K562 (cell line): Measurements from ENCODE around the gene ZNF516. TPM values are rescaled to one million over a fixed set of nuclear protein-coding genes. Genes with fewer than 3 reads are reported as not detected.
A peak's percentile ranks its signal among the peaks of the same experiment; 100 is the strongest.

Experiments
- BACH1 ChIP-seq: fragments of 200-800 bp; sonication (Bioruptor generic); IDR thresholded peaks from 2 replicates; pipeline ENCODE4 v1.6.1; 2016; ENCODE audit warnings: missing genetic modification characterization, missing compliant biosample characterization
- NBN ChIP-seq: fragments of 450-650 bp; IDR thresholded peaks from 2 replicates; pipeline ENCODE4 v1.6.1; 2016; ENCODE audit warnings: low read depth, mild to moderate bottlenecking
- RBM22 ChIP-seq: fragments of 200-400 bp; formaldehyde crosslinking; IDR thresholded peaks from 2 replicates; pipeline ENCODE4 v1.6.1; 2018; ENCODE audit warnings: low read length, low read depth; ENCODE audit not compliant: poor library complexity, severe bottlenecking
- RUNX1 ChIP-seq: sonication (generic); IDR thresholded peaks from 2 replicates; pipeline ENCODE4 v1.6.1; 2016; ENCODE audit warnings: antibody characterized with exemption, low read depth
- SNIP1 ChIP-seq: fragments of 450-650 bp; IDR thresholded peaks from 2 replicates; pipeline ENCODE4 v1.7.1; 2017; ENCODE audit warnings: low read depth, mild to moderate bottlenecking
- SP1 ChIP-seq: sonication (generic); formaldehyde crosslinking; IDR thresholded peaks from 2 replicates; pipeline ENCODE4 v1.8.1; 2022; ENCODE audit warnings: mild to moderate bottlenecking, missing genetic modification reagents
- SP2 ChIP-seq: IDR thresholded peaks from 2 replicates; pipeline ENCODE4 v1.6.1; 2011; ENCODE audit warnings: mild to moderate bottlenecking, low read depth, low read length, moderate library complexity; ENCODE audit not compliant: poor library complexity, severe bottlenecking; ENCODE audit errors: extremely low read depth
- polyA plus RNA-seq, 8 experiments: library from polyadenylated mRNA; depleted of rRNA in 4 of 8; stranded (reverse) in 5 of 8; unstranded in 3 of 8; fragments of >200 nt; fragmentation: Nextera tagmentation in 2 of 8; fragmentation: Illumina TruSeq in 1 of 8; extraction: Ambion mirVana in 2 of 8; extraction: Trizol in 1 of 8; gene quantifications; 2 replicates each; pipeline versions ENCODE4 v1.2.1 to v1.2.3, GENCODE V29; 2011 to 2014; ENCODE audit warnings: inconsistent platforms in 1 of 8, missing spikeins in 1 of 8
- total RNA-seq, 7 experiments: library from RNA; depleted of rRNA in 6 of 7; stranded (reverse); fragments of >200 nt in 6 of 7; fragmentation: Illumina TruSeq in 2 of 7; extraction: Trizol in 2 of 7; gene quantifications; 2 replicates each; pipeline versions ENCODE4 v1.2.1 to v1.2.3, GENCODE V29; 2011 to 2021; ENCODE audit warnings: low replicate concordance in 1 of 7
- TF ChIP-seq, protein P1 (sequence below): sonication (generic); formaldehyde crosslinking; IDR thresholded peaks from 2 replicates; pipeline ENCODE4 v1.8.1; 2023; ENCODE audit warnings: mild to moderate bottlenecking, missing genetic modification reagents, moderate library complexity
- TF ChIP-seq, protein P2 (sequence below), 2 experiments: fragments of 450-650 bp; IDR thresholded peaks; 2 replicates each; pipeline ENCODE4 v1.6.1; 2016; ENCODE audit warnings: mild to moderate bottlenecking in 2 of 2, borderline replicate concordance in 1 of 2, low read depth in 1 of 2, moderate library complexity in 1 of 2
- TF ChIP-seq, protein P3 (sequence below): sonication (generic); formaldehyde crosslinking; IDR thresholded peaks from 2 replicates; pipeline ENCODE4 v1.8.1; 2023; ENCODE audit warnings: missing genetic modification reagents, mild to moderate bottlenecking, borderline replicate concordance
- TF ChIP-seq, protein P4 (sequence below): fragments of 250-450 bp; sonication (Bioruptor Pico); IDR thresholded peaks from 2 replicates; pipeline ENCODE4 v1.4.0; 2020; ENCODE audit warnings: mild to moderate bottlenecking

ZNF516 gene
- total and polyA plus RNA-seq, 9 of the 15 experiments (the other 6 are each of a cell fraction or from before 2014, with no cell fraction given) = 0.04 to 0.20 (median 0.08) TPM; not detected in 3

DNA sequence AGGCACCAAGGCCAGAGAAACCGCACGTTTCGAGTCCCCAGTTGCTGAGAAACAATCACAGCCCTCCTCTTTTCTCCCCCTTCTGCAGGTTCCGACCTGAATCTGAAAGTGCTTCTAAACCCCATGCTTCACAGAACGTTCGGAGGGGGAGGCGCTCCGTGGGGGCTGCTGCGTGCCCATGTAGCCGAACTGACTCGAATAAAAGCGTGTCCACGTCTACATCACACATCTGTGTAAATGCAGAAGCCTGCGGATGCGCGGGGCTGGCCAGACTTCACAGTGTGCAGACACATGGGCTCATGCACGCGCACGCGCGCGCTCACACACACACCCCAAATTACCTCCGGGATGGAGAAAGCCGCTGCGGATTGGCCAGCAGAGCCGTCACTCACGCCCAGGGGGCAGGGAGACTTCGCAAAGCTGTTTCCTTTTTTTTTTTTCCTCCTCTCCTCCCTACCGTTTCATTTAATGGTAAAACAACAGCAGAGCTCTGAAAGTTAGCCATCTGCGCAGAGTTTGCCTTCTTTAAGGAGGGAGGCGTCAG, 2.3 kb downstream of the ZNF516 start (continued):
- no peak for TF ChIP-seq NBN
- TF ChIP-seq RBM22 = no peak
- TF ChIP-seq SP1 = no peak
- TF ChIP-seq RUNX1 = no peak
- TF ChIP-seq SNIP1 = no peak
- TF ChIP-seq, protein P1, sequence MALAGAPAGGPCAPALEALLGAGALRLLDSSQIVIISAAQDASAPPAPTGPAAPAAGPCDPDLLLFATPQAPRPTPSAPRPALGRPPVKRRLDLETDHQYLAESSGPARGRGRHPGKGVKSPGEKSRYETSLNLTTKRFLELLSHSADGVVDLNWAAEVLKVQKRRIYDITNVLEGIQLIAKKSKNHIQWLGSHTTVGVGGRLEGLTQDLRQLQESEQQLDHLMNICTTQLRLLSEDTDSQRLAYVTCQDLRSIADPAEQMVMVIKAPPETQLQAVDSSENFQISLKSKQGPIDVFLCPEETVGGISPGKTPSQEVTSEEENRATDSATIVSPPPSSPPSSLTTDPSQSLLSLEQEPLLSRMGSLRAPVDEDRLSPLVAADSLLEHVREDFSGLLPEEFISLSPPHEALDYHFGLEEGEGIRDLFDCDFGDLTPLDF = no peak
- no peak for TF ChIP-seq BACH1
- TF ChIP-seq, protein P2, sequence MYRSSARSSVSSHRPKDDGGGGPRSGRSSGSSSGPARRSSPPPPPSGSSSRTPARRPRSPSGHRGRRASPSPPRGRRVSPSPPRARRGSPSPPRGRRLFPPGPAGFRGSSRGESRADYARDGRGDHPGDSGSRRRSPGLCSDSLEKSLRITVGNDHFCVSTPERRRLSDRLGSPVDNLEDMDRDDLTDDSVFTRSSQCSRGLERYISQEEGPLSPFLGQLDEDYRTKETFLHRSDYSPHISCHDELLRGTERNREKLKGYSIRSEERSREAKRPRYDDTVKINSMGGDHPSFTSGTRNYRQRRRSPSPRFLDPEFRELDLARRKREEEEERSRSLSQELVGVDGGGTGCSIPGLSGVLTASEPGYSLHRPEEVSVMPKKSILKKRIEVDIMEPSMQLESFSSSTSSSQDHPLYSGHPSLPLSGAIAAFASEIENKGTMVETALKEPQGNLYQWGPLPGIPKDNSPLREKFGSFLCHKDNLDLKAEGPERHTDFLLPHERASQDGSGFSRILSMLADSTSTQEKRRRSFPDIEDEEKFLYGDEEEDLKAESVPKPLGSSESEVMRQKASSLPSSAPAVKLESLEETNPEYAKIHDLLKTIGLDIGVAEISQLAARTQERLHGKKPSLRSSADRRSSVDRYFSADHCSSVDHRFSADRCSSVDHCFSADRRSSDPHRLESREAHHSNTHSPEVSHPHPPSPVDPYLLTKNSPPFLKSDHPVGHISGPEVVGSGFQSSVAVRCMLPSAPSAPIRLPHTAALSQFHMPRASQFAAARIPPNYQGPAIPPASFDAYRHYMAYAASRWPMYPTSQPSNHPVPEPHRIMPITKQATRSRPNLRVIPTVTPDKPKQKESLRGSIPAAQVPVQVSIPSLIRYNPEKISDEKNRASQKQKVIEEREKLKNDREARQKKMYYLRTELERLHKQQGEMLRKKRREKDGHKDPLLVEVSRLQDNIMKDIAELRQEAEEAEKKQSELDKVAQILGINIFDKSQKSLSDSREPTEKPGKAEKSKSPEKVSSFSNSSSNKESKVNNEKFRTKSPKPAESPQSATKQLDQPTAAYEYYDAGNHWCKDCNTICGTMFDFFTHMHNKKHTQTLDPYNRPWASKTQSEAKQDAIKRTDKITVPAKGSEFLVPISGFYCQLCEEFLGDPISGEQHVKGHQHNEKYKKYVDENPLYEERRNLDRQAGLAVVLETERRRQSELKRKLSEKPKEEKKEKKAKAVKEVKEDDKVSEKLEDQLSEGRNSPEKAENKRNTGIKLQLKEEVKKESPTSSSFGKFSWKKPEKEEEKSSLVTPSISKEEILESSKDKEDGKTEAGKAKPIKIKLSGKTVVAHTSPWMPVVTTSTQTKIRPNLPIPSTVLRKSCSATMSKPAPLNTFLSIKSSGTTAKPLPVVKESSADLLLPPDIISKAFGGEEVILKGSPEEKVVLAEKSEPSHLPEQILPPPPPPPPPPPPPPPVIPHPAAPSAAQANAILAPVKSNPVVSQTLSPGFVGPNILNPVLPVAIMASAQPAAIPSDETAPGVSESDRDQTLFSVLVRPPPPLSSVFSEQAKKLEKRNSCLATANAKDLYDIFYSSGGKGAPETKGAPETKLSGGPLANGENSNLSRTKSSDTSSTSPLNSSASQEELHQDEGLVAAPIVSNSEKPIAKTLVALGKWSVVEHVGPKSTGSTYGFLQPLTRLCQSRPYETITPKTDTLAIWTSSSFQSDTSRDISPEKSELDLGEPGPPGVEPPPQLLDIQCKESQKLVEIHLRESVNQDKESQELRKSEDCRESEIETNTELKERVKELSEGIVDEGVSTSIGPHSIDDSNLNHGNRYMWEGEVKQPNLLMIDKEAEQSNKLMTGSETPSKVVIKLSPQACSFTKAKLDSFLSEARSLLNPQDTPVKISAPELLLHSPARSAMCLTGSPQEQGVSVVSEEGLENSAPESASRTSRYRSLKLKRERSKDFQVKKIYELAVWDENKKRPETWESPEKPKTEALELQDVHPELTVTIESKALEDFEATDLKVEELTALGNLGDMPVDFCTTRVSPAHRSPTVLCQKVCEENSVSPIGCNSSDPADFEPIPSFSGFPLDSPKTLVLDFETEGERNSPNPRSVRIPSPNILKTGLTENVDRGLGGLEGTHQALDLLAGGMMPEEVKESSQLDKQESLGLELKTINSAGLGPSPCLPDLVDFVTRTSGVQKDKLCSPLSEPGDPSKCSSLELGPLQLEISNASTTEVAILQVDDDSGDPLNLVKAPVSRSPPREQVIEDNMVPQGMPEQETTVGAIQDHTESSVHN (IDR thresholded peaks at IDR 0.05; ENCODE audit: borderline replicate concordance in 1 of 2, low read depth in 1 of 2) = no peak
- TF ChIP-seq, protein P3, sequence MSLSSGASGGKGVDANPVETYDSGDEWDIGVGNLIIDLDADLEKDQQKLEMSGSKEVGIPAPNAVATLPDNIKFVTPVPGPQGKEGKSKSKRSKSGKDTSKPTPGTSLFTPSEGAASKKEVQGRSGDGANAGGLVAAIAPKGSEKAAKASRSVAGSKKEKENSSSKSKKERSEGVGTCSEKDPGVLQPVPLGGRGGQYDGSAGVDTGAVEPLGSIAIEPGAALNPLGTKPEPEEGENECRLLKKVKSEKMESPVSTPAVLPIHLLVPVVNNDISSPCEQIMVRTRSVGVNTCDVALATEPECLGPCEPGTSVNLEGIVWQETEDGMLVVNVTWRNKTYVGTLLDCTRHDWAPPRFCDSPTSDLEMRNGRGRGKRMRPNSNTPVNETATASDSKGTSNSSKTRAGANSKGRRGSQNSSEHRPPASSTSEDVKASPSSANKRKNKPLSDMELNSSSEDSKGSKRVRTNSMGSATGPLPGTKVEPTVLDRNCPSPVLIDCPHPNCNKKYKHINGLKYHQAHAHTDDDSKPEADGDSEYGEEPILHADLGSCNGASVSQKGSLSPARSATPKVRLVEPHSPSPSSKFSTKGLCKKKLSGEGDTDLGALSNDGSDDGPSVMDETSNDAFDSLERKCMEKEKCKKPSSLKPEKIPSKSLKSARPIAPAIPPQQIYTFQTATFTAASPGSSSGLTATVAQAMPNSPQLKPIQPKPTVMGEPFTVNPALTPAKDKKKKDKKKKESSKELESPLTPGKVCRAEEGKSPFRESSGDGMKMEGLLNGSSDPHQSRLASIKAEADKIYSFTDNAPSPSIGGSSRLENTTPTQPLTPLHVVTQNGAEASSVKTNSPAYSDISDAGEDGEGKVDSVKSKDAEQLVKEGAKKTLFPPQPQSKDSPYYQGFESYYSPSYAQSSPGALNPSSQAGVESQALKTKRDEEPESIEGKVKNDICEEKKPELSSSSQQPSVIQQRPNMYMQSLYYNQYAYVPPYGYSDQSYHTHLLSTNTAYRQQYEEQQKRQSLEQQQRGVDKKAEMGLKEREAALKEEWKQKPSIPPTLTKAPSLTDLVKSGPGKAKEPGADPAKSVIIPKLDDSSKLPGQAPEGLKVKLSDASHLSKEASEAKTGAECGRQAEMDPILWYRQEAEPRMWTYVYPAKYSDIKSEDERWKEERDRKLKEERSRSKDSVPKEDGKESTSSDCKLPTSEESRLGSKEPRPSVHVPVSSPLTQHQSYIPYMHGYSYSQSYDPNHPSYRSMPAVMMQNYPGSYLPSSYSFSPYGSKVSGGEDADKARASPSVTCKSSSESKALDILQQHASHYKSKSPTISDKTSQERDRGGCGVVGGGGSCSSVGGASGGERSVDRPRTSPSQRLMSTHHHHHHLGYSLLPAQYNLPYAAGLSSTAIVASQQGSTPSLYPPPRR (CRISPR knock-in tag) = no peak
- peak; percentile 44 for TF ChIP-seq SP2
- TF ChIP-seq, protein P4, sequence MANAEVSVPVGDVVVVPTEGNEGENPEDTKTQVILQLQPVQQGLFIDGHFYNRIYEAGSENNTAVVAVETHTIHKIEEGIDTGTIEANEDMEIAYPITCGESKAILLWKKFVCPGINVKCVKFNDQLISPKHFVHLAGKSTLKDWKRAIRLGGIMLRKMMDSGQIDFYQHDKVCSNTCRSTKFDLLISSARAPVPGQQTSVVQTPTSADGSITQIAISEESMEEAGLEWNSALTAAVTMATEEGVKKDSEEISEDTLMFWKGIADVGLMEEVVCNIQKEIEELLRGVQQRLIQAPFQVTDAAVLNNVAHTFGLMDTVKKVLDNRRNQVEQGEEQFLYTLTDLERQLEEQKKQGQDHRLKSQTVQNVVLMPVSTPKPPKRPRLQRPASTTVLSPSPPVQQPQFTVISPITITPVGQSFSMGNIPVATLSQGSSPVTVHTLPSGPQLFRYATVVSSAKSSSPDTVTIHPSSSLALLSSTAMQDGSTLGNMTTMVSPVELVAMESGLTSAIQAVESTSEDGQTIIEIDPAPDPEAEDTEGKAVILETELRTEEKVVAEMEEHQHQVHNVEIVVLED = no peak
